Placental epithelial cell (primary cell): ENCODE results near the gene GTF2E1. TPM values are rescaled to one million over a fixed set of nuclear protein-coding genes. Genes with fewer than 3 reads are reported as not detected.

Experiments used
- small RNA-seq: library from RNA; depleted of rRNA; stranded (forward); fragments of <200 nt; gene quantifications from one replicate; pipeline ENCODE3, GENCODE V24; 2012
- total RNA-seq: library from RNA; depleted of rRNA; stranded (reverse); fragments of >200 nt; gene quantifications from 2 replicates; pipeline ENCODE4 v1.2.3, GENCODE V29; 2012

The GTF2E1 gene
- total RNA-seq = 8.2 and 10.3 TPM in 2 replicates

GRCh38 chr3:120742198-120742848 is at the start of gene GTF2E1, which contains the start of gene RABL3:
GTF2E1 (plus strand) TSS chr3:120742744; CDS start chr3:120750553, 7,809 bp downstream.
RABL3 (minus strand) TSS chr3:120742516; CDS start chr3:120742507, 9 bp downstream.

Small RNA genes within 50 kb of the gene (small RNA-seq; reads per million reads assigned to genes)
- gene MTCO1P29 = not detected
- not detected for gene MTCO2P29

Other genes starting within 250 kb of the GTF2E1 start
- 39.8 and 46.3 TPM in 2 replicates for gene NDUFB4, start 146.4 kb upstream of the GTF2E1 start, total RNA-seq
- 0.65 TPM in 1 of 2 replicates, not detected in the other for gene HGD, start 60.5 kb upstream of the GTF2E1 start, total RNA-seq
- 5.5 and 14.4 TPM in 2 replicates for gene RABL3, start 228 bp upstream of the GTF2E1 start, total RNA-seq
- gene STXBP5L, start 165.5 kb downstream of the GTF2E1 start, total RNA-seq = not detected in 2 replicates